ENCODE measurements around the gene DCHS1. TPM values are rescaled to one million over a fixed set of nuclear protein-coding genes. Genes with fewer than 3 reads are reported as not detected.

DCHS1 gene
- total and polyA plus RNA-seq, 8 donors: 0.76 to 22.8 (median 13.2) TPM

- 91 to 98% (median 95%) methylated on average over 9 of the region's 9 CpGs for WGBS, 5 donors
- no peaks in the 10 kb centered on the region for H3K27me3 ChIP-seq
- intact Hi-C loops (cut with DNase I; ENCODE audit: low total_unique reads): no loop called here
- DNase-seq: no peak
- no peak overlapping the region for H3K4me3 ChIP-seq
- H3K9me3 ChIP-seq: no peaks in the 10 kb centered on the region
- peaks cover 24 to 48% (median 36%) of the 10 kb centered on the region in 4 donors for H3K4me1 ChIP-seq
- peak overlapping the region in 2 of 5 donors; percentile 93 to 99 for H3K27ac ChIP-seq
- no peak for TF ChIP-seq CTCF (IDR thresholded peaks at IDR 0.05)
- no peak for TF ChIP-seq POLR2A (IDR thresholded peaks at IDR 0.05)
- TF ChIP-seq EP300 (IDR thresholded peaks at IDR 0.05): no peak
- no peak for TF ChIP-seq POLR2AphosphoS5 (IDR thresholded peaks at IDR 0.05)
- H3K36me3 ChIP-seq: peaks cover 23 to 37% (median 32%) of the 10 kb centered on the region in 4 donors
Observed at GRCh38 chr11:6615882-6616585, 39.6 kb downstream of the DCHS1 start.

DNA sequence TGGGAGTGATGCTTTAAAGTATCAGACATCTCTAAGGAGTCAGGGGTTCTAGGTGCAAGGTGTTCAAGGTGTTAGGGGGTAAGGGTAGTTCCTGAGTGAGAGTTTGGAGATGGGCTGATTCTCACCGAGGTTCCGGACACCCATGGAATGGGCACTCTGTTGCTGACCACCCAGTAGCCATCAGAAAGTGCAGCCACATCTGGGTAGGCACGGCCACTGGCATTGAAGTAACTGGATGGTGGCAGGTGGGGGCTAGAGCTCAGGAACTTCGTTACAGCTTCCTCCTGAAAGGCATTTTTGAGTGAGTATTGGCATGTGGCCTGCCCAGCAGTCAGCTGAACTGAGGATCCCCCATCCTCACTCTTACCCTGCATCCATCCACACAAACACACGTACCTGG, 40.6 kb downstream of the DCHS1 start:
- H3K36me3 ChIP-seq: peaks cover 32 to 47% (median 42%) of the 10 kb centered on the region in 4 donors
- H3K27me3 ChIP-seq: no peaks in the 10 kb centered on the region
- DNase-seq: no peak
- H3K4me1 ChIP-seq: peaks cover 31 to 58% (median 46%) of the 10 kb centered on the region in 4 donors
- peak overlapping the region in 2 of 5 donors; percentile 3 to 99 for H3K27ac ChIP-seq
- intact Hi-C loops (cut with DNase I; ENCODE audit: low total_unique reads): no loop called here
- no peak overlapping the region for H3K4me3 ChIP-seq
- 95 to 98% (median 96%) methylated on average over 5 of the region's 5 CpGs for whole genome bisulfite sequencing, 5 donors
- H3K9me3 ChIP-seq: no peaks in the 10 kb centered on the region
- TF ChIP-seq CTCF (IDR thresholded peaks at IDR 0.05): no peak
- no peak for TF ChIP-seq POLR2AphosphoS5 (IDR thresholded peaks at IDR 0.05)
- TF ChIP-seq POLR2A (IDR thresholded peaks at IDR 0.05): no peak

GRCh38 chr11:6614446-6614845, 41.2 kb downstream of the DCHS1 start:
- Histone ChIP-seq H3K27ac (peak overlapping the region in 2 of 5 donors; percentile 3 to 99), H3K36me3 (peaks cover 38 to 53% (median 48%) of the 10 kb centered on the region in 4 donors), H3K27me3 (no peaks in the 10 kb centered on the region), H3K9me3 (no peaks in the 10 kb centered on the region), H3K4me1 (peaks cover 31 to 59% (median 48%) of the 10 kb centered on the region in 4 donors), H3K4me3 (no peak overlapping the region)
- DNase-seq: no peak
- 88 to 100% (median 94%) methylated on average over 2 of the region's 2 CpGs for WGBS, 5 donors
- intact Hi-C loops (cut with DNase I; ENCODE audit: low total_unique reads): no loop called here
- no peak for TF ChIP-seq POLR2A (IDR thresholded peaks at IDR 0.05)
- no peak for TF ChIP-seq POLR2AphosphoS5 (IDR thresholded peaks at IDR 0.05)
- no peak for TF ChIP-seq EP300 (IDR thresholded peaks at IDR 0.05)
- no peak for TF ChIP-seq CTCF (IDR thresholded peaks at IDR 0.05)

- no peak for DNase-seq
- Histone ChIP-seq H3K27ac (peak overlapping the region in 4 of 5 donors; percentile 97 to 100 (median 99)), H3K9me3 (no peaks in the 10 kb centered on the region), H3K36me3 (peaks cover 48 to 63% (median 58%) of the 10 kb centered on the region in 4 donors), H3K27me3 (no peaks in the 10 kb centered on the region), H3K4me1 (peaks cover 36 to 64% (median 49%) of the 10 kb centered on the region in 4 donors), H3K4me3 (peak overlapping the region in 1 of 4 donors; percentile 89)
- 90 to 94% (median 93%) methylated on average over 3 of the region's 3 CpGs for WGBS, 5 donors
- TF ChIP-seq POLR2AphosphoS5 (IDR thresholded peaks at IDR 0.05): no peak
- TF ChIP-seq CTCF (IDR thresholded peaks at IDR 0.05): no peak
- TF ChIP-seq EP300 (IDR thresholded peaks at IDR 0.05): no peak
- no peak for TF ChIP-seq POLR2A (IDR thresholded peaks at IDR 0.05)
- intact Hi-C loops (cut with DNase I; ENCODE audit: low total_unique reads): no loop called here
Observed at GRCh38 chr11:6613496-6613895, 42.1 kb downstream of the DCHS1 start.
